Adrenal gland (tissue), 12 donors: Measurements from ENCODE around the gene ITGB6. TPM values are rescaled to one million over a fixed set of nuclear protein-coding genes. Genes with fewer than 3 reads are reported as not detected.

Source experiments
- DNase-seq, 7 donors: peaks; one replicate each; pipeline ENCODE4 v3.0.0-alpha.2; 2019 to 2020
- H3K27ac ChIP-seq, 5 donors: fragments of 200-600 bp; sonication (generic) in 4 of 5; 1 replicate in 3 of 5; 2 replicates in 2 of 5; pipeline versions ENCODE4 v1.5.1 to v1.8.0; 2016 to 2020; ENCODE audit warnings: mild to moderate bottlenecking in 1 of 5
- H3K27me3 ChIP-seq: fragments of 200-600 bp; 2 replicates; pipeline ENCODE4 v1.8.0; 2021
- H3K36me3 ChIP-seq, 2 donors: fragments of 200-600 bp; replicated peaks in 1 of 2; 1 replicate in 1 of 2; 2 replicates in 1 of 2; pipeline versions ENCODE4 v1.5.1 to v1.8.0; 2018 to 2022
- H3K4me1 ChIP-seq, 2 donors: fragments of 200-600 bp; replicated peaks in 1 of 2; 1 replicate in 1 of 2; 2 replicates in 1 of 2; pipeline versions ENCODE4 v1.5.1 to v1.8.0; 2018 to 2021
- H3K4me3 ChIP-seq, 4 donors: fragments of 200-600 bp; sonication (generic) in 3 of 4; one replicate each; pipeline ENCODE4 v1.5.1; 2016 to 2018
- H3K9me3 ChIP-seq, 3 donors: fragments of 200-600 bp; sonication (generic) in 1 of 3; replicated peaks in 1 of 3; 1 replicate in 2 of 3; 2 replicates in 1 of 3; pipeline versions ENCODE4 v1.5.1 to v1.8.0; 2016 to 2021
- CTCF ChIP-seq, 6 experiments: fragments of 450-650 bp in 4 of 6; fragments of 200-600 bp in 2 of 6; sonication (generic) in 1 of 6; IDR thresholded peaks; 1 replicate in 5 of 6; 2 replicates in 1 of 6; pipeline versions ENCODE4 v1.5.1 to v1.8.0; 2016 to 2021; ENCODE audit warnings: antibody characterized with exemption in 6 of 6, mild to moderate bottlenecking in 2 of 6, moderate library complexity in 1 of 6
- POLR2A ChIP-seq, 2 donors: fragments of 450-650 bp; IDR thresholded peaks; one replicate each; pipeline ENCODE4 v1.6.1; 2017; ENCODE audit warnings: antibody characterized with exemption in 2 of 2, mild to moderate bottlenecking in 2 of 2, moderate library complexity in 1 of 2
- WGBS, 4 donors: extraction: QIAGEN DNeasy Blood & Tissue Kit in 2 of 4; methylation state at CpG; one replicate each; pipeline versions ENCODE4 v1.1.5 to v1.1.7; 2013 to 2017; 5-methylcytosine and 5-hydroxymethylcytosine counted together
- intact Hi-C, 2 donors: fragments of 100-400 bp; cut with DNase I; formaldehyde crosslinking; loops; one replicate each; pipeline versions ENCODE4 v1.14.1 to v1.15.0; 2022 to 2023
- polyA plus RNA-seq, 3 donors: library from polyadenylated mRNA; stranded (reverse); fragments of 200-250 nt in 2 of 3; fragments of 350-450 nt in 1 of 3; fragmentation: Illumina TruSeq in 1 of 3; extraction: RNeasy Lipid Tissue Mini Kit (QIAGEN cat#74804) in 1 of 3; gene quantifications; one replicate each; pipeline ENCODE4 v1.2.3, GENCODE V29; 2013 to 2014
- total RNA-seq, 9 donors: library from RNA; depleted of rRNA in 4 of 9; stranded (reverse); fragments of >200 nt in 4 of 9; fragments of 120-200 nt in 1 of 9; fragmentation: NEBNext Ultra II Directional in 1 of 9; extraction: Animal tissue kit (Norgen Biotek cat#: 25700) in 1 of 9; gene quantifications; one replicate each; pipeline versions ENCODE4 v1.1.0 to v1.2.4, GENCODE V29; 2013 to 2023
- donor health status: healthy with polysubstance abuse.
- donor health status: Bipolar disorder and iron deficiency.
- donor health status: DM: yes; HTN: yes; CAD: no.
- donor health status: DM: no; HTN: no; CAD: no.
- donor health status: DM: no; HTN: no; CAD: no.
- donor health status: DM: yes; HTN: yes; CAD: no.

ITGB6 gene
- total and polyA plus RNA-seq, 12 donors = 0.08 to 0.53 (median 0.18) TPM; not detected in 9

GRCh38 chr2:160210599-160211138 is 10.6 kb upstream of the ITGB6 start:
- H3K4me1 ChIP-seq = peaks cover 0 to 13% of the 10 kb centered on the region in 2 donors
- no peak overlapping the region for H3K4me3 ChIP-seq
- 60 to 64% (median 62%) methylated on average over 11 of the region's 11 CpGs for WGBS, 4 donors
- no peak overlapping the region for H3K27ac ChIP-seq
- no peak for TF ChIP-seq POLR2A (IDR thresholded peaks at IDR 0.05)
- peak; percentile 54 to 76 (median 62) for TF ChIP-seq CTCF (IDR thresholded peaks at IDR 0.05)
- DNase-seq = peak; percentile 39 to 86 (median 67)
- no peaks in the 10 kb centered on the region for H3K9me3 ChIP-seq
- no peaks in the 10 kb centered on the region for H3K36me3 ChIP-seq
- intact Hi-C loops = loop anchor here in 1 of 2 donors (5.0 kb wide), 1 partner anchor 98 kb away; no protein-coding TSS in a partner anchor
- peaks cover 2% of the 10 kb centered on the region for H3K27me3 ChIP-seq

- Histone ChIP-seq H3K36me3 (no peaks in the 10 kb centered on the region), H3K27ac (peak overlapping the region in 1 of 5 donors; percentile 86), H3K9me3 (no peaks in the 10 kb centered on the region), H3K4me3 (no peak overlapping the region), H3K4me1 (peaks cover 0 to 13% of the 10 kb centered on the region in 2 donors), H3K27me3 (no peaks in the 10 kb centered on the region)
- intact Hi-C loops = no loop called here
- TF ChIP-seq CTCF (IDR thresholded peaks at IDR 0.05) (no peak), POLR2A (IDR thresholded peaks at IDR 0.05) (no peak)
- DNase-seq = no peak
- 68 to 78% (median 76%) methylated on average over 1 of the region's 1 CpG for WGBS, 4 donors
Measured at GRCh38 chr2:160209516-160209856, 9.4 kb upstream of the ITGB6 start.

DNA sequence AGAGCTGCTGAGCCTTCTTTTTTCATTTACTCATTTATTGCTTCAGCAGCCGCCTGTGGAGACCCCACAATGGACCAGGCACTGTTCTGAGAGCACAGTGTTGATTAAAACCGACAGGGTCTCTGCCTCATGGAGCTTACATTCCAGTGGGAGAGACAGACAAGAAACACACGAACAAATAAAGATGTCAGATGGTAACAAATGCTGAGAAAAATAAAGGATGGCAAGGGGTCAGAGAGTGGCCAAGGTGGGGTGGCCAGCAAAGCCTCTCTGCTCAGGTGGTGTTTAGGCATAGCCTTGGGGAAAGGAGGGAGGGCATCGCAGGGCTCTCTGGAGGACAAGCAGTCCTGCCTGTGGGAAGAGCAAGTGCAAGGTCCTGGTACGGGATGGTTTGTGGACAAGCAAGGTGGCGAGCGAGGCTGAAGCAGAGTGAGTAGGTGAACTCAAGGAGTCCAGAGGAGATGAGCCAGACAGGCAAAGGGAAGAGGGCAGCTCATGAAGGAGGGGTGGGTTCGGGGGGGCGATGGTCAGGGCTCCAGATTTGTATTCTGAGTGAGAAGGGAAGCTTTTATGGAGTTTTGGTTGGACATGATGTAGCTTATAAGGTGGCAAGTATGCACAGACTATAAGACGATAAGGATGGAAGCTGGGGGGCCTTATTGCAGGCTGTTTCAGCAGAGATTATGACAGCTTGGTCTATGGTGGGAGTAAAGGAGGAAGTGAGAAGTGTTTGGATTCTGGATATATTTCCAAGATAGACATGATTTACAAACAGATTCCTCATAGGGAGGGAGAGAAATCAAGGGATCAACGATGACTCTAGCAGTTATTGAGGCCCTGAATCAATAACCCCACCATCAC is 8.8 kb upstream of the ITGB6 start:
- H3K27ac ChIP-seq = peak overlapping the region in 3 of 5 donors; percentile 49 to 86 (median 68)
- peaks cover 0 to 13% of the 10 kb centered on the region in 2 donors for H3K4me1 ChIP-seq
- H3K4me3 ChIP-seq = no peak overlapping the region
- no peaks in the 10 kb centered on the region for H3K27me3 ChIP-seq
- H3K9me3 ChIP-seq = no peaks in the 10 kb centered on the region
- TF ChIP-seq POLR2A (IDR thresholded peaks at IDR 0.05) (no peak), CTCF (IDR thresholded peaks at IDR 0.05) (no peak)
- intact Hi-C loops = no loop called here
- DNase-seq = no peak
- 90 to 93% (median 91%) methylated on average over 11 of the region's 11 CpGs for WGBS, 4 donors
- H3K36me3 ChIP-seq = no peaks in the 10 kb centered on the region

GRCh38 chr2:160207804-160208654 is 8.0 kb upstream of the ITGB6 start:
- H3K4me3 ChIP-seq = peak overlapping the region in 1 of 4 donors; percentile 24
- peaks cover 0 to 13% of the 10 kb centered on the region in 2 donors for H3K4me1 ChIP-seq
- H3K36me3 ChIP-seq = no peaks in the 10 kb centered on the region
- H3K9me3 ChIP-seq = no peaks in the 10 kb centered on the region
- no peak for TF ChIP-seq POLR2A (IDR thresholded peaks at IDR 0.05)
- no peak for TF ChIP-seq CTCF (IDR thresholded peaks at IDR 0.05)
- H3K27ac ChIP-seq = peak overlapping the region in 4 of 5 donors; percentile 33 to 86 (median 58)
- no peaks in the 10 kb centered on the region for H3K27me3 ChIP-seq
- 55 to 62% (median 55%) methylated on average over 10 to 12 of the region's 12 CpGs for WGBS, 4 donors
- DNase-seq = peak; percentile 71 to 91 (median 86)
- intact Hi-C loops = no loop called here
